HG02938 (cell line): Measurements from ENCODE around the gene PFDN2.

ENCODE experiments used
- ATAC-seq: cut with Tn5 transposase; IDR thresholded peaks from one replicate; pipeline ENCODE4 v1.9.1; 2021; ENCODE audit warnings: mild to moderate bottlenecking, moderate library complexity; ENCODE audit not compliant: unreplicated experiment

The PFDN2 gene, protein sequence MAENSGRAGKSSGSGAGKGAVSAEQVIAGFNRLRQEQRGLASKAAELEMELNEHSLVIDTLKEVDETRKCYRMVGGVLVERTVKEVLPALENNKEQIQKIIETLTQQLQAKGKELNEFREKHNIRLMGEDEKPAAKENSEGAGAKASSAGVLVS

DNA sequence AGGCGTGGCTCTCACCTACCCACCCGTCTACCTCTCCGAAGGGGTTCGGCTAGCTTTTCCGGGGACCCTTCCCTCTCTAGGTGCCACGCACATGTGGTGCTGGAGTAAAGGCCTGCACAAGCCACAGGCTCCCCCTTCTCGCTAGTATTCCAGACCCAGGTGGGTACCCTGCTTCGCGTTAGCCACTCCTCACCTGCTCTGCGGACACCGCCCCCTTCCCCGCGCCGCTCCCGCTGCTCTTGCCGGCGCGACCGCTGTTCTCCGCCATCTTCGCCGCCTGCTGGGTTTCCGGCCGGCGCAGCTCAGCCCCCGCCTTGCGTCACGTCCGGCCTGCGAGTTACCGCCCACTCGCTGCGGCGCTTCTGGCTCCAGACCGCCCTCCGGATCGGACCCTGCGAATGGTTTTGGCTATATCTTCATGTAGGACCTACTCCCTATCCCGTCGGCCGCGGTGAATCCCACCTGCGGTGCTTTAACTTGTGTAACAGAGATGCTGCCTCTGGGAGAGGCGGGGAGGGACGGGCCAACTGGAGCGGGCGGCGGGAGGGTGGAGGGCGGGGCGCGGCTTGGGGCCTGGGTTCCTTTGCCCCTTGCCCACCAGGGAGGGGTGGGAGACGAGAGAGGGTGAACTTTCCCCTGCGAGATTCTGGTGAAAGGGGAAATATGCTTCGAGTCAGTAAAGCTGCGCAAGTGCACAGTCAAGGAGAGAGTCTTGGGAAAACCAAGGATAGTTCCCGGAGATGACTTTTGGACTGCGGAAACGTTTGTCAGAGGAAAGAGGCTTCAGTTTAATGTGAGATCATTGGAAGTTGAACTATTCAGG is at the start of gene PFDN2, which contains the start of gene NIT1:
TSS of gene PFDN2 (minus strand) at position 279 of the 823 bp plus-strand sequence. CDS start at position 268, 11 bp downstream.
TSS of gene NIT1 (plus strand) at position 347 of the 823 bp plus-strand sequence. CDS start at position 419, 72 bp downstream.
- ATAC-seq, result peak; percentile 67

DNA sequence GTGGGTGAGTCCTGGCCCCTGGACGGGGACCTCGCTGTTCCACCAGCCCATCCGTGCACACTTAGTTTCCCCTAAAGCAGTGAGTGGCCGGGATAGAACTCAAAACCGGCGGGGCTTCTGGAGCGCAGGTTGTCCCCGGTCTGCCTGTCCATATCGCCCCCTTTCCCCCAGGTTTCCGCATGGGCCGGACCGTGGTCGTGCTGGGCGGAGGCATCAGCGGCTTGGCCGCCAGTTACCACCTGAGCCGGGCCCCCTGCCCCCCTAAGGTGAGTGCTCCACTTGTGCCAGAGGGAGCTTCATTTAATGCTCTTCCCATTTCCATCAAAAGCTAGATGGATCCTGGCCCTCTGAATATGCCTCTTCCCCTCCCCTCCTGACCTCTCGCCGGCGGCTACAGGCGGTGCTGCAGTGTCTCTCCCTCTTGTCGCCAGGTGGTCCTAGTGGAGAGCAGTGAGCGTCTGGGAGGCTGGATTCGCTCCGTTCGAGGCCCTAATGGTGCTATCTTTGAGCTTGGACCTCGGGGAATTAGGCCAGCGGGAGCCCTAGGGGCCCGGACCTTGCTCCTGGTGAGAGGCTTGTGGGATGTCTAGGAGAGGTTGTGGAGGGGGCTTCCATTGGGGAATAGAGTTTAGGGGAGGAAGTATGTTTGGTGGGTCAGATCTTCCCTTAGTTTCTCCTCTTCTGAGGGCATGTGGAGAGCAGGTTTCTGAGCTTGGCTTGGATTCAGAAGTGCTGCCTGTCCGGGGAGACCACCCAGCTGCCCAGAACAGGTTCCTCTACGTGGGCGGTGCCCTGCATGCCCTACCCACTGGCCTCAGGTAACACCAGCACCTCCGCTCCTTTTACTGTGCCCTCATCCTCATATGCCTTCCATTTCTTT is 49.1 kb upstream of the PFDN2 start:
- ATAC-seq, result no peak

DNA sequence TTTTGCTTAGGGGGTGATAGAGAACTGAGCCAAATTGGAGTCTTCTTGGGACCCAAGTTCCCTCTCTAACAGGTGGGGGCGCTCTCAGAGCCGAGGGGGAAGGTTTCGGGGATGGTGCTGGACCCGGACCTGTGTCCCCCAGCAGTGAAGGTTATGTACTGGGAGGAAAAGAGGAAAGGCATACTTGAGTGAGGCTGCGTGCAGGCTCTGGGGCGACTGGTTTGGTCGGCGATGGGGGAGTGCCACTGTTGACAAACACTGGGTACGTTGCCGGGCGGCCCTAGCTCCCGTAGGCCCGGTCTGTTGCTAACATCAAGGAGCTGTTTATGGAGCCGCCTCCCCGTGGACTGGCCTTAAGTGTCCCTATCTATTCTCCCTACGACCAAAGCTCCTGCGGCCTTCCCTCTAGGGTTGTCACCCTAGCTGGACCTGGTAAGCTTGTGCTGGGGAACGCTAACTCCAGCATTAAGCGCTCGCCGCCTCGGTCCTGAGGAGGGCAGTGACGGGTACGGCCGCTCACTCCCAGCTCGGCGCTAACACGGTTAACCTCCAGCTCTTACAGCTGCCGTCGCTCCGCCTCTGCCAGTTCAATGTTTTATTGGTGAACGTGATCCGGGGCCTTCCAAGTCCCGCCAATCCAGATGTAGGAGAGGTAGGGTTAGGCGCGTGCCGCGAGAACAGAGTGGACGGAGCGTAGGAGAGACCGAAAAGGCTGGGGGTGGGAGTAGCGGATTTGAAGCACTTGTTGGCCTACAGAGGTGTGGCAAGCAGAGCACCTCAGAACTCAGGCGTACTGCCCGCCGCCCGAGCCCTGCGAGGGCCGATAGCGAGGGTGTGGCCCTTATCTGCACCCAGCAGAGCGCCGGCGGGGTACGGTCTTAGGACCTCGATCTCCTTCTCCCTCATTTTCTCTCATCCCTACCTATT is 48.2 kb upstream of the PFDN2 start, which contains the start of gene PPOX:
TSS of gene PPOX (plus strand) at position 685 of the 927 bp plus-strand sequence. CDS start 422 bp downstream, outside the sequence.
- ATAC-seq, result peak; percentile 91

DNA sequence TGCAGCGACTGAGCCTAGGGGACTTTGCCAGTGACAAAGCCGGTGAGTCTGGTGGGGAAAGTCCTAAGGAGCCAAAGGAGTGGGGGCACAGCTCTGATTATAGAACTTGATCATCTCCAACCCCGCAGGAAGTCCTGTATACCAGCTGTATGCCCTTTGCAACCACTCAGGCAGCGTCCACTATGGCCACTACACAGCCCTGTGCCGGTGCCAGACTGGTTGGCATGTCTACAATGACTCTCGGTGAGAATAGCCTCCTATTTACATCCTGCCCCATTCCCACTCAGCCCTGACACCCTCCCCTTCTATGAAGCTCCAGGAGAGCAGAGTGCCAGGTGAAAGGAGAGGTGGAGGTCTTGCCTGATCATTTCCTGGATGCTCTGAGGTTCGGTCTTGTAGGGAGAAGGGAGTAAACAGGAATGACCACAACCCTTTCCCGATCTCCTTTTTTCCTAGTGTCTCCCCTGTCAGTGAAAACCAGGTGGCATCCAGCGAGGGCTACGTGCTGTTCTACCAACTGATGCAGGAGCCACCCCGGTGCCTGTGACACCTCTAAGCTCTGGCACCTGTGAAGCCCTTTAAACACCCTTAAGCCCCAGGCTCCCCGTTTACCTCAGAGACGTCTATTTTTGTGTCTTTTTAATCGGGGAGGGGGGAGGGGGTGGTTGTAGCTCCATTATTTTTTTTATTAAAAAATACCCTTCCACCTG is 47.2 kb upstream of the PFDN2 start:
- ATAC-seq, result no peak

DNA sequence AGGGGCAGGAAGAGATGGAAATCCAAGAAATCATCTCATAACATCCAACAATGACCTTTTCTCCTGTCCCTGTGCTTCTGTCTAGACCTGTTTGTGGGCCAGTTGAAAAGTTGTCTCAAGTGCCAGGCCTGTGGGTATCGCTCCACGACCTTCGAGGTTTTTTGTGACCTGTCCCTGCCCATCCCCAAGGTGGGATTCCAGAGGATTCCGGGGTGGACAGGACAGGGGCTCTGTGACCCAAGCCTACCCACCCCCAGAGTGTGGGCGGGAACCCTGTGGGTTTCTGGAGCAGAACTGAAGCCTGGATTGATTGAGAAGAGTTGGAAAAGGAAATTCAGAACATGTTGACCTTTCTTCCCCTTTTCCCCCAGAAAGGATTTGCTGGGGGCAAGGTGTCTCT is 46.0 kb upstream of the PFDN2 start:
- ATAC-seq, result no peak

DNA sequence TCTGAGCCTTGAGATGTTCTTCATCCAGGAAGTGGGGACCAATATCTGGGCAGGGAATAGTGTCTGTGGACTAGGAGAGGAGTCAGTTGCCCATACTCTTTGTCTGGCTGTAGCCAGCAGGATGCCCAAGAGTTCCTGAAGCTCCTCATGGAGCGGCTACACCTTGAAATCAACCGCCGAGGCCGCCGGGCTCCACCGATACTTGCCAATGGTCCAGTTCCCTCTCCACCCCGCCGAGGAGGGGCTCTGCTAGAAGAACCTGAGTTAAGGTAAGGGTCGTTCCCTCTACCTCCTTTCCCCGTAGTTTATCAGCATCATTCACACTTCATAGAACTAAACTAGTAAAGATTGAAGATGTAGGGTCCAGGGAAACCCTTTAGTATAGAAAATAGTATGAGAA is 45.0 kb upstream of the PFDN2 start:
- no peak for ATAC-seq

DNA sequence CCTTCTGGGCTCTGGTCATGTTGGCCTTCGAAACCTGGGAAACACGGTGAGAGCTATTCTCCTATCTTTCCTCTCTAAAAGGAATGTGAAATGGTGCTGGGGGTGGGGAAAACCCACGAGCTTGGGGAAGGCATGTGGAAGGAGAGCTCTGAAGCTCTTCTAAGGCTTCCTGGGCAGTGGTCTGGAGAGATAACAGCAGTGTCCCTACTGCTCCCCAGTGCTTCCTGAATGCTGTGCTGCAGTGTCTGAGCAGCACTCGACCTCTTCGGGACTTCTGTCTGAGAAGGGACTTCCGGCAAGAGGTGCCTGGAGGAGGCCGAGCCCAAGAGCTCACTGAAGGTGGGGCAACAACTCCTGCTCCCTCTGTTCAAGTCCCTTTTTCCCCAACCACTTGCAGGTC is 44.2 kb upstream of the PFDN2 start:
- no peak for ATAC-seq

DNA sequence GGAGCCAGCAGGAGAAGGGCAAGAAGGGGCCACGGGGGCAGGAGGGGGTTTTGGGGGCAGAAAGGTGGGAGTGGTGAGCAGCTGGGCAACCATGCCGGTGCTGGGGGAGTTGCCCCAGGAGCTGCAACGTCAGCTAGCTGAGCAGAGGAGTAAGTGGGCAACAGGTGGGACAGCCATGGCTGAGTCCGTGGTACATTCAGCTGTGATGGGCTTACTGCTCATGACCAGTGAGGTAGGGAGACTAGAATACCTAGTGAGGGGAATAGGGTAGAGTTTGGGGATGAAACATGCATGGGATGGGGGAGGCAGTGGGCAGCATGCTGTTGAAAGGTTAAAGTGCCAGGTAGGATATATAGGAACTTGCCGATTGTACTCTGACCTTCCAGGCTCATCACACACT is 43.8 kb upstream of the PFDN2 start:
- no peak for ATAC-seq

DNA sequence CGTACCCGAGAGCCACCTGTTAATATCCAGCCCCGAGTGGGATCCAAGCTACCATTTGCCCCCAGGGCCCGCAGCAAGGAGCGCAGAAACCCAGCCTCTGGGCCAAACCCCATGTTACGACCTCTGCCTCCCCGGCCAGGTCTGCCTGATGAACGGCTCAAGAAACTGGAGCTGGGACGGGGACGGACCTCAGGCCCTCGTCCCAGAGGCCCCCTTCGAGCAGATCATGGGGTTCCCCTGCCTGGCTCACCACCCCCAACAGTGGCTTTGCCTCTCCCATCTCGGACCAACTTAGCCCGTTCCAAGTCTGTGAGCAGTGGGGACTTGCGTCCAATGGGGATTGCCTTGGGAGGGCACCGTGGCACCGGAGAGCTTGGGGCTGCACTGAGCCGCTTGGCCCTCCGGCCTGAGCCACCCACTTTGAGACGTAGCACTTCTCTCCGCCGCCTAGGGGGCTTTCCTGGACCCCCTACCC is 42.9 kb upstream of the PFDN2 start:
- ATAC-seq, result no peak

DNA sequence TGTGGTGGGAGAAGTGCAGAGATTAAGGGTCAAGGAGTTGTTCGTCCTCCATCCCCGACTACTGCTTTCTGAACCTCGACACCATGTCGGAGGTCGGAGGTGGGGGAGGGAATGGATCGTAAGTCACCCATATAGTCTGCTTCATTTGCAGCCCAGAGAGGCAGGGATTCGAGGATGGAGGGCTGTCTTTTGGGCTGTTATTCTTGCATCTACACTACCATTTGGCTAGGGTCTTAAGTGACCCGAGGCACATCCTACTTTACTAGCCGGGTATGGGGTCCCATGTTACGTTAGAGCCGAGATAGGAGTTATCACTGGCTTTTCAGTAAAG is 42.0 kb upstream of the PFDN2 start:
- no peak for ATAC-seq

DNA sequence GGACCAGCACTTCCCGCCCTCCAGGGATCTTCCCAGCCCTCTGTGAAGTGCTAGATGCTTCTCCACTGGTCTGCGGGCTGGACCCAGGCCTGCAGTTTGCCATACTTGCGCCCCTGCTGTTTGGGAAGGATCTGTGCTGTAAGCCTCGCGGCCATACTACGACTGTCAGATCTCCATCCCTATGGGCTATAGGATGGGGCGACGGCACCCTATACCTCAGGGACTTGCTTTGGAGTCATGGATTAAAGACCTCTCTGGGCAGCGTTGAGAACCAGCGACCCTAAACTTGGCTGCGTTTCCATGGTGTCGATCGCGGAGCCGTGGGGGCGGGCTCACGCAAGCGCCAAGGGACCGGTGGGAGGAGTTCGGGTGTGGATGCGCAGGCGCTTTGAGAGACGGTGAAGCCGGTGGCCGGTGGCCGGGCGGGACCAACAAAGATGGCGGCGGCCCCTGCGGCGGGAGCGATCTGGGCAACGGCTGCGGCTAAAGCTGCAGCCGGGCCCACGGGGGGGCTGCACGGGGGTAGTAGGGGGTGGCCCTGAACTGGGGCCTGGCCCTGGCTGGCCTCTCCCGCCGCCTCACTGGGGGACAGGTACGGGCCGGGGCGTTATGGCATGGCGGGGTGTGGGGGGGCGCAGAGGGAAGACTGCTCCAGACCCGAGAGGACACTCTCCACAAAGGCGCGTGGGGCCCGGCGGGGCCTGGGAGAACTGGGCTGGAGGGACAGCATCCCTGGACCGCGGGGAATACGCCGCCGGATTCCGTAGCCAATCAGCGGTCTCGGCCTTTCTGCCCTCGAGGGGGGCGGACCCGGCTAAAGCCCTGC is 41.5 kb upstream of the PFDN2 start, which contains the start of gene USP21:
TSS of gene USP21 (plus strand) at position 414 of the 826 bp plus-strand sequence. CDS start 1,141 bp downstream, outside the sequence.
- peak; percentile 67 for ATAC-seq

DNA sequence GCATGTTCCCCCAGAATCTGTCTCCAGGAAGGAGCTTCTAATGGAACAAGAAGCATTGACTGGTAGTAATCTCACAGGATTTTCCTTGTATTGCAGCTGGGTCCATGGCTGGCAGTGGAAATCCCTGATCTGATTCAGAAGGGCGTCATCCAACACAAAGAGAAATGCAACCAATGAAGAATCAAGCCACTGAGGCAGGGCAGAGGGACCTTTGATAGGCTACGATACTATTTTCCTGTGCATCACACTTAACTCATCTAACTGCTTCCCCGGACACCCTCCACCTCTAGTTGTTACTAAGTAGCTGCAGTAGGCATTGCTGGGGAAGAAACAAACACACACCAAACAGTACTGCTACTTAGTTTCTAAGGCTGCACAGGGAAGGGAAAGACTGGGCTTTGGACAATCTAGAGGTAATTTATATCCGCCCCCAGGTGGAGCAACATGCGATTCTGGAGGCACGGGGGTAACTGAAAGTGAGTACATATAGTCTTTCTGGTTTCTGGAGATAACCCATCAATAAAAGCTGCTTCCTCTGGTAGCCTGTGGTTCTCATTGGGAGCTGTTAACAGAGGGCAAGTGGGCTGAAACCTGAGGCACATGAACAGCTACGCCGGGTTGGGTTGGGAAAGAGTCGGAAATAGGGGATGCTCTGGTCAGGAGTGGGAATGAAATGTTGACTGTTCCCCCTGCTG is 40.6 kb upstream of the PFDN2 start:
- ATAC-seq, result no peak

DNA sequence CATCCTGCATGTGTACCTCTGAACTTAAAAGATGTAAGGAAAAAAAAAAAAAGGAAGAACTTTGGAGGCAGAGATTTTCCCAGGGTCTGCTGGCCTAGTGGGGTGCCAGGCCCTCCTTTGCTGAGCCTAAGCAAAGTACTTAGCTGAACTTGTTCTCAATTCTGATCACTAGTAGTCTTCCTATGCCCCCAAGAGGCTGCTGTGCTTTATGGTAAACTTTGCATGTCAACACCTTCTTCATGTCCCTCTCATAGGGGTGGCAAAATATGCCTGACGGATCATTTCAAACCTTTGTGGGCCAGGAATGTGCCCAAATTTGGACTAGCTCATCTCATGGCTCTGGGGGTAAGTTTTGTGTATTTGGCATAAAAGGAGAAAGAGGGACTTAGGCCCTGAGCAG is 40.0 kb upstream of the PFDN2 start:
- no peak for ATAC-seq

DNA sequence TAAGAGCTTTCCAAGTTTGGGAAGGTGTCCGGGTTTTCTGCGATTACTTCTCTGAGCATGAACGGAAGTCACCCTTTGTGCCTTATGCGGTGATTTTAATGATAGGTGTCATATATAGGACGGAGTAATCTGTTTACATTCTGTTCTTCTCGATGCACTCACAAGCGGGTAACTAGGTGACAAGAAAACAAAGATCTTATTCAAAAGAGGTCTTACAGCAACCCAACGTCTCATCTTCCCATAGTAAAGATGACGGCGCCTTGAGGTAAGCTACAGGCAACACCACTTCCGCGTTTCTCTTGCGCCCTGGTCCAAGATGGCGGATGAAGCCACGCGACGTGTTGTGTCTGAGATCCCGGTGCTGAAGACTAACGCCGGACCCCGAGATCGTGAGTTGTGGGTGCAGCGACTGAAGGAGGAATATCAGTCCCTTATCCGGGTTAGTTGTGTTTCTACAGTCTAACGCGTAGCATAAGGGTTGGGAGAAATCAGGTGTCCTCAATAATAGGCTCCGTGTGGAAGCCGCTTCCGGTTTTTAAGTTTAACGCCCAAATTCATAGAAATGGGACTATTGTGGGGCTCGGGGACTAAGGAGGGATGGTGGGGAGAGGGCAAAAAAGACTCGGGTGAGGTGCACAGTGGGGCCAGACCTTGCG is 36.0 kb upstream of the PFDN2 start, which contains the start of gene UFC1:
TSS of gene UFC1 (plus strand) at position 297 of the 656 bp plus-strand sequence. CDS start at position 317, 20 bp downstream.
- ATAC-seq, result peak; percentile 85

DNA sequence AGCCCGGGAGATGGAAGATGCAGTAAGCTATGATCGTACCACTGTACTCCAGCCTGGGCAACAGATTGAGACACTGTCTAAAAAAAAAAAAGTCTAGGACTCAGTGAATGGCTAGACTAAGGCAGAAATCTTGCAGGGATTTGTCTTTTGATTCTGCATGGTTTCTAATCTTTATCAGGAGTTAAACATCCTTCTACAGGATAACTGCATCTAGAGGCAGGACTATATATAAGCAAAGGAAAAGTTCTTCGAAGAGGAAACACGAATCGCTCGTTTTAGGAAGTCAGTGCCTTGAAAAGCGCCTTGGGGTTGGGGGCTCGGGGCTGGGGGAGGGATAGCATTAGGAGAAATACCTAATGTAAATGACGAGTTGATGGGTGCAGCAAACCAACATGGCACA is 35.3 kb upstream of the PFDN2 start:
- ATAC-seq, result no peak

DNA sequence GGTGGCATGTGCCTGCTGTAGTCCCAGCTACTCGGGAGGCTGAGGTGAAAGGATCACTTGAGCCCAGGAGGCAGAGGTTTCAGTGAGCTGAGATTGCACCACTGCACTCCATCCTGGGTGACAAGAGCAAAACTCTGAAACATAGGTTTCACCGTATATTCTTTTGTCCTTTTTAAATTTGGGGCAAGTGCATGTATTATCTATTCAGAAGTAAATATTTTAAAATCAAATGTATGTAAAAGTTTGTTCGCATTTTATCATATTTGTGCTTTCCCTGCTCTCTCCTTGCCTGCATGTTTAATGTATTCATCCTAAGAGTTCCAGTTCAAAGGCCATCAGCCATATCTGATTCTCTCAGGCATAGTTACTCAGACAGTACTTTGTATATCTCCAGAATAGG is 28.0 kb upstream of the PFDN2 start:
- no peak for ATAC-seq

DNA sequence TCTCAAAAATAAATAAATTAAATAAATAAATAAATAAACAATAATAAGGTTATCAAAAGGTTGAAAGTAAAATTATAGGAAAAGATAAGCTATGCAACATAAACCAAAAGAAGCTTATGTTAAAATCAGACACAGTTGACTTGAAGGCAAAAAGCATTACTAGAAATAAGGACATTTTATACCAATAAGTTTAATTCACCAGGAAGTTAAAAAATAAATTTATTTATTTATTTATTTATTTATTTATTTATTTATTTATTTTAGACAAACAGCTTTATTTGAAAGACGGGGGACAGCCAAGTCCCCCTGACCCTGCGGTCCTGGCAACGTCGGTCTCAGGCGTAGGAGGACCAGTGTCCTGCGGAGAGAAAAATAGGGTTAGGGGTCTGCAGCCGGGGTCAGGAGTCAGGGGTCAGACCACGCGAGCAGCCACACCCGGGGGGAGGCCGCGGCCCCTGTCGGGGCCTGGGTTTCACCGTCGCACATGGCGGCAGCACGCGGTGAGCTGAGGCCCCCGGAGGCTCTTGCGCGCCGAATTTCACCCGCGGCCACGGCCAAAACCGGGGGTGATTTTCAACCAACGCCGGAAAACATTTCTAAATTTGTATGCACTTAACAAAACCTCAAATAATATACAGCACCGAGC is 23.0 kb upstream of the PFDN2 start:
- no peak for ATAC-seq
